A549 (cell line): ENCODE measurements around the gene GGT1.
"Not testable (repeated sequence)": the region's sequence is repeated elsewhere in the genome, so short reads cannot be mapped to it uniquely, and the experiment has no call there.

Experiments
- CTCF ChIP-seq: fragments of >200 bp; sonication (Bioruptor Twin); formaldehyde crosslinking; IDR thresholded peaks from 3 replicates; pipeline ENCODE4 v1.5.1; 2016
- E2F6 ChIP-seq: IDR thresholded peaks from 2 replicates; pipeline ENCODE4 v1.6.1; 2012; ENCODE audit warnings: low read depth, borderline replicate concordance
- JUNB ChIP-seq: fragments of >200 bp; sonication (Bioruptor Twin); formaldehyde crosslinking; IDR thresholded peaks from 2 replicates; pipeline ENCODE4 v1.6.1; 2016
- REST ChIP-seq: fragments of 200-600 bp; sonication (generic); IDR thresholded peaks from 2 replicates; pipeline ENCODE4 v1.6.1; 2016; ENCODE audit warnings: antibody characterized with exemption, mild to moderate bottlenecking, moderate library complexity

GRCh38 chr22:24627911-24628310 lies 24.9 kb downstream of the GGT1 start:
- not testable (repeated sequence) for TF ChIP-seq REST, E2F6, CTCF, JUNB
